Skeletal muscle satellite cell (primary cell): ENCODE data around the gene EPM2A.
A peak's percentile ranks its signal among the peaks of the same experiment; 100 is the strongest.
"Not testable (repeated sequence)": the region's sequence is repeated elsewhere in the genome, so short reads cannot be mapped to it uniquely, and the experiment has no call there.

Experiments used
- H3K27me3 ChIP-seq: 2 replicates; pipeline ENCODE4 v1.7.0; 2013; ENCODE audit warnings: low read length; ENCODE audit not compliant: control insufficient read depth, insufficient read depth
- H3K36me3 ChIP-seq: 2 replicates; pipeline ENCODE4 v1.7.0; 2013; ENCODE audit warnings: mild to moderate bottlenecking, control low read depth, low read length; ENCODE audit not compliant: insufficient read depth
- H3K4me1 ChIP-seq: 2 replicates; pipeline ENCODE4 v1.7.0; 2013; ENCODE audit warnings: low read length; ENCODE audit not compliant: control insufficient read depth, insufficient read depth
- H3K4me2 ChIP-seq: 2 replicates; pipeline ENCODE4 v1.7.0; 2013; ENCODE audit warnings: mild to moderate bottlenecking, low read length
- H3K4me3 ChIP-seq: 2 replicates; pipeline ENCODE4 v1.7.0; 2013; ENCODE audit warnings: low read length
- H3K9ac ChIP-seq: 2 replicates; pipeline ENCODE4 v1.7.0; 2013; ENCODE audit warnings: mild to moderate bottlenecking, low read depth, low read length, moderate library complexity
- H3K9me3 ChIP-seq: replicated peaks from 2 replicates; pipeline ENCODE4 v1.7.0; 2013; ENCODE audit warnings: mild to moderate bottlenecking, control low read depth, low read length

EPM2A gene

GRCh38 chr6:145745861-145746260 is 10.5 kb upstream of the EPM2A start:
- Histone ChIP-seq H3K36me3 (no peaks in the 10 kb centered on the region), H3K4me2 (no peak overlapping the region), H3K4me1 (peaks cover 11% of the 10 kb centered on the region), H3K9me3 (no peaks in the 10 kb centered on the region), H3K27me3 (no peaks in the 10 kb centered on the region), H3K4me3 (no peak overlapping the region), H3K9ac (no peak overlapping the region)

- peaks cover 6% of the 10 kb centered on the region for H3K4me1 ChIP-seq
- no peaks in the 10 kb centered on the region for H3K36me3 ChIP-seq
- H3K4me2 ChIP-seq = no peak overlapping the region
- no peak overlapping the region for H3K9ac ChIP-seq
- H3K9me3 ChIP-seq = no peaks in the 10 kb centered on the region
- H3K27me3 ChIP-seq = no peaks in the 10 kb centered on the region
- H3K4me3 ChIP-seq = no peak overlapping the region
Observed at GRCh38 chr6:145744619-145745018, 9.3 kb upstream of the EPM2A start.

GRCh38 chr6:145743332-145743731 is 8.0 kb upstream of the EPM2A start:
- no peaks in the 10 kb centered on the region for H3K27me3 ChIP-seq

GRCh38 chr6:145742472-145742871 is 7.2 kb upstream of the EPM2A start:
- H3K4me2 ChIP-seq, H3K9me3 ChIP-seq, H3K27me3 ChIP-seq, H3K4me1 ChIP-seq, H3K36me3 ChIP-seq, H3K4me3 ChIP-seq, H3K9ac ChIP-seq: not testable (repeated sequence)

More at GRCh38 chr6:145743332-145743731, 8.0 kb upstream of the EPM2A start:
- no peaks in the 10 kb centered on the region for H3K36me3 ChIP-seq
- H3K4me1 ChIP-seq = no peaks in the 10 kb centered on the region
- H3K4me2 ChIP-seq = no peak overlapping the region
- H3K9me3 ChIP-seq = no peaks in the 10 kb centered on the region
- no peak overlapping the region for H3K4me3 ChIP-seq
- H3K9ac ChIP-seq = no peak overlapping the region

GRCh38 chr6:145739685-145740084 is 4.4 kb upstream of the EPM2A start:
- H3K4me2 ChIP-seq, H3K36me3 ChIP-seq, H3K27me3 ChIP-seq, H3K4me3 ChIP-seq, H3K9ac ChIP-seq, H3K9me3 ChIP-seq: not testable (repeated sequence)
- H3K4me1 ChIP-seq = peaks cover 15% of the 10 kb centered on the region

- no peaks in the 10 kb centered on the region for H3K27me3 ChIP-seq
- no peak overlapping the region for H3K4me2 ChIP-seq
- no peaks in the 10 kb centered on the region for H3K9me3 ChIP-seq
- H3K4me3 ChIP-seq = no peak overlapping the region
- H3K9ac ChIP-seq = no peak overlapping the region
- H3K36me3 ChIP-seq = no peaks in the 10 kb centered on the region
- H3K4me1 ChIP-seq = peaks cover 15% of the 10 kb centered on the region
Observed at GRCh38 chr6:145738265-145738664, 2.9 kb upstream of the EPM2A start.

- Histone ChIP-seq H3K4me3 (peak overlapping the region; percentile 94), H3K9me3 (no peaks in the 10 kb centered on the region), H3K27me3 (no peaks in the 10 kb centered on the region), H3K4me2 (peak overlapping the region; percentile 91), H3K9ac (peak overlapping the region; percentile 91), H3K36me3 (no peaks in the 10 kb centered on the region), H3K4me1 (peaks cover 15% of the 10 kb centered on the region)
Observed at GRCh38 chr6:145736661-145737144, 1.4 kb upstream of the EPM2A start.

- H3K27me3 ChIP-seq = no peaks in the 10 kb centered on the region
- H3K4me1 ChIP-seq = peaks cover 15% of the 10 kb centered on the region
- H3K9ac ChIP-seq = peak overlapping the region; percentile 91
- no peaks in the 10 kb centered on the region for H3K9me3 ChIP-seq
- peak overlapping the region; percentile 94 for H3K4me3 ChIP-seq
- no peaks in the 10 kb centered on the region for H3K36me3 ChIP-seq
- H3K4me2 ChIP-seq = peak overlapping the region; percentile 91
Observed at GRCh38 chr6:145734486-145735355, 599 bp downstream of the EPM2A start.

- Histone ChIP-seq H3K9me3 (no peaks in the 10 kb centered on the region), H3K36me3 (no peaks in the 10 kb centered on the region), H3K4me2 (peak overlapping the region; percentile 91), H3K4me1 (peaks cover 15% of the 10 kb centered on the region), H3K9ac (peak overlapping the region; percentile 91), H3K4me3 (peak overlapping the region; percentile 94), H3K27me3 (no peaks in the 10 kb centered on the region)
Observed at GRCh38 chr6:145733810-145734209, 1.5 kb downstream of the EPM2A start.

GRCh38 chr6:145733207-145733606 is 2.1 kb downstream of the EPM2A start:
- H3K4me1 ChIP-seq = peaks cover 15% of the 10 kb centered on the region
- H3K9ac ChIP-seq = no peak overlapping the region
- H3K36me3 ChIP-seq = no peaks in the 10 kb centered on the region
- H3K9me3 ChIP-seq = no peaks in the 10 kb centered on the region
- no peaks in the 10 kb centered on the region for H3K27me3 ChIP-seq
- no peak overlapping the region for H3K4me3 ChIP-seq
- H3K4me2 ChIP-seq = peak overlapping the region; percentile 91

GRCh38 chr6:145731447-145731846 is 3.9 kb downstream of the EPM2A start:
- H3K9me3 ChIP-seq = no peaks in the 10 kb centered on the region
- H3K4me1 ChIP-seq = peaks cover 7% of the 10 kb centered on the region
- H3K4me2 ChIP-seq = no peak overlapping the region
- H3K9ac ChIP-seq = no peak overlapping the region
- no peaks in the 10 kb centered on the region for H3K36me3 ChIP-seq
- H3K4me3 ChIP-seq = no peak overlapping the region
- H3K27me3 ChIP-seq = no peaks in the 10 kb centered on the region

- no peaks in the 10 kb centered on the region for H3K9me3 ChIP-seq
- H3K4me1 ChIP-seq = no peaks in the 10 kb centered on the region
- H3K4me2 ChIP-seq = no peak overlapping the region
- no peaks in the 10 kb centered on the region for H3K27me3 ChIP-seq
- H3K9ac ChIP-seq = no peak overlapping the region
- no peak overlapping the region for H3K4me3 ChIP-seq
- H3K36me3 ChIP-seq = no peaks in the 10 kb centered on the region
Observed at GRCh38 chr6:145729887-145730286, 5.4 kb downstream of the EPM2A start.
